Measurements from ENCODE around the gene ITPK1.

- TF ChIP-seq CTCF (conservative IDR thresholded peaks at IDR 0.05 in 1 of 2, IDR thresholded peaks at IDR 0.05 in 1 of 2; ENCODE audit: extremely low read depth in 1 of 2, insufficient read depth in 1 of 2, low read depth in 1 of 2, low read length in 2 of 2) (no peak), EZH2 (IDR thresholded peaks at IDR 0.05; ENCODE audit: borderline replicate concordance, low read length) (no peak)
These were observed 96.3 kb downstream of the ITPK1 start for GRCh38 chr14:93019367-93019843.

Data from mammary epithelial cell (primary cell).